Superior temporal gyrus (tissue), 1 donor: ENCODE results near the gene FNIP1.
"Not testable (repeated sequence)": the region's sequence is repeated elsewhere in the genome, so short reads cannot be mapped to it uniquely, and the experiment has no call there.

ENCODE experiments used
- DNase-seq: peaks from one replicate; pipeline ENCODE4 v3.0.0-alpha.2; 2016; ENCODE audit errors: extremely low spot score

Gene FNIP1

GRCh38 chr5:131786900-131787692 lies 9.7 kb downstream of the FNIP1 start:
- DNase-seq = no peak

- DNase-seq = peak; percentile 29
Measured at GRCh38 chr5:131786036-131786435, 10.8 kb downstream of the FNIP1 start.

- DNase-seq = no peak
Measured at GRCh38 chr5:131783874-131784273, 12.9 kb downstream of the FNIP1 start.

DNA sequence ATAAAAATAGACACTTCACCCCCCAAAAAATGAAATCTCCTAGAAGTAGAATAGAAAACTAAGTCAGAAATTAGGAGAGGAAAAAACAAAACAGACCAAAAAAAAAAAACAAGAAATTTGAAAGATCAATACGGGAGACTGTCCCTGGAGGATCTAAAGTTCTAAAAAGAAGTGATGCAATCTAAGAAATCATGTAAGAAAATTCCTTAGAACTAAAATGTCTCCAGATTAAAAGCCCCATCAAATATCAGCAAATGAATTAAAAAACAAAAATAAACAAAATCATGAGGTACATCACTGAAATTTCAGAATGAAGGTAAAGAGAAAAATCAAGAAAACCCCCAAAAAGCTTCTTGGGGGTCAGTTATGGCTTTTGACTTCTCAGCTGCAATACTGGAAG lies 13.5 kb downstream of the FNIP1 start:
- no peak for DNase-seq

DNA sequence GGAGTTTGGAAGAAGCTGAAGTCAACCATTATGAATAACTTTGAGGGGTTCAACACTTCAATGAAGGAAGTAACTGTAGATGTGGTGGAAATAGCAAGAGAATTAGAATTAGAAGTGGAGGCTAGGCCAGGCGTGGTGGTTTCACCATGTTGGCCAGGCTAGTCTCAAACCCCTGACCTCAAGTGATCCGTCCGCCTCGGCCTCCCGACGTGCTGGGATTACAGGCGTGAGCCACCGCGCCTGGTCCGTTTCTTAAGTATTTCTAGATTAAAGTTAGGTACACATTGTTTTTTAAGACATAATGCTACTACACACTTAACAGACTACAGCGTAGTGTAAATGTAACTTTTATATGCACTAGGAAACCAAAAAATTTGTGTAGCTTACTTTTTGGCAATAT lies 14.1 kb downstream of the FNIP1 start:
- no peak for DNase-seq

GRCh38 chr5:131778141-131778540 lies 18.7 kb downstream of the FNIP1 start:
- DNase-seq = not testable (repeated sequence)

DNA sequence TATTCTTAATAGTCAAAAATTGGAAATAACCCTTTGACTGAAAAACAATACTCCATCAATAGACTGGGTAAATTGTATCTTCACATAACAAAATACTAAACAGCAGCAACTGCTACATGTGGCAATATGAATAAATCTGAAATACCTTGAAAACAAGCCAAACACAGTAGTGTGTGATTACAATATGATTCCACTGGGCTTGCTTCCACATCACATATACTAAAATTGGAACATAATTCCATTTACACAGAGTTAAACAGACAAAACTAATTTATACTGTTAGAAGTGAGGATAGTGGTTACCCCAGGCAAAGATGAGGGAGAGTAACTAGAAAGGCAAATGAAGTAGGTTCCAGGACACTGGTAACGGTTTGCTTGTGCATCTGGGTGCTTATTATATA lies 20.4 kb downstream of the FNIP1 start:
- DNase-seq = no peak

DNA sequence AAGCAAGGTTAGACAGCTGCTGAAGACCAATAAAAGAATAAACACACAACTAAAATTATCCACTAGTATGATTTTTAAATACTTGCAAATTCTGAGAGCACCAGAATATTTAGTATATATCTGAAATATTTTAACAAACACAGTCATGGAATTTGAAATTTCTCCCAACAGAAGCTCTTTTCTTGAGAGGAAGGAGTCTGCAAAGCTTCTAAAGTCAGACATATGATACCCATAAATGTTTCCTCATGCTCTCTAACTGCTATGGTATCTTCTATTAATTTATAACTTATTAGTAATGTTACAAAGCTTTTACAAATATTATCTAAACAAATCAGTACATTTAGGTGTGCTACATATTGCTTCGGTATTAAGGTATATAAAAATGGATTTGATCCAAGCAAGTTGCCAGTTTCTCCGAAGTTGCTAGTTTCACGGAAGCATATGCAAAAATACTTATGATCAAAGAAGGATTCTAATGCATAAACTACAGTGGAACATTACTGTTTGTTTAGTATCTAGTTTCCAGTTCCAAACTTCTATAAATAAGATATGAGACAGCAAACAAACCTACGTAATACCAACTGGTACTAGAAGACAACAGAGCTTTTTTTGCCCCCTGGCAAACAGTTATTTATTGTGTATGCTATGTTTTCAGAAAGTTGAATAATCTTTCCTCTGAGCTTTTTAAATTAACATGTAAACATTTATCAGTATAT lies 22.0 kb downstream of the FNIP1 start:
- DNase-seq = peak; percentile 66

- peak; percentile 92 for DNase-seq
Measured at GRCh38 chr5:131773805-131774204, 23.0 kb downstream of the FNIP1 start.

DNA sequence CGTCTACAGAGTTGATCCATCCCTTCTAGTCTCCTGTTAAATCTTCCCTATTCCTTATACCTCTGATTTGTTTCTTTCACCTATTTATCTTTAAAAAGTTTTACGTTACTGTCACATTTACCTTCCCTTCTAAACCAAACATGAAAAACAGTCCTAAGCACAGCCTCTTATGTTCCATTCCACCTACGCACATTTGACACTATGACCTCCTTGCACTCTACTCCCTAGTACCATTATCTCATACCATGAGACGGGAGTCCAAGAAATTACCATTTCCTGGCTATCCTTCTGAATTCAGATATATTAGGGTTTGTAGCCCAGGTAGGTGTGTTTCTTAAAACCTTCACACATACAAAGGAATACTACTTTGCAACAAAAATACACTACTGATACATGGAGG lies 25.1 kb downstream of the FNIP1 start:
- no peak for DNase-seq

GRCh38 chr5:131769961-131770360 lies 26.9 kb downstream of the FNIP1 start:
- DNase-seq = peak; percentile 26

DNA sequence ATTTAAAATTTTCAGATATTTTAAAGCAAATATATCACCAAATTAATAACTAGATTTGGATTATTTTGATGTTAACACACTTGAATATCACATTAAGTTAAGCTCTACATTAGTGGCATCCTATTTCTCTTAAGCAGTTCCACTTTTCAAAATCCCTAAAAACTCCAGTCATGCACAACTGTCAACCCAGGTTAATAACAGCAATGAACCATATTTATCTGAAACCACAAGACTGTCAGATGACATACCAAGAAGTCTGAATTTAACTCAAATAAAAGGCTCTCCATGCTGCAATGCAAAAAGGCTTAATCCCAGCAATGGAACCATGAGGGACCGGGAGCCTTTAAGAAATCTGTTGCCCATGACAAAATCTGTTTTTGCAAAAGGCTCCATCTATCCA lies 27.5 kb downstream of the FNIP1 start:
- DNase-seq = no peak

DNA sequence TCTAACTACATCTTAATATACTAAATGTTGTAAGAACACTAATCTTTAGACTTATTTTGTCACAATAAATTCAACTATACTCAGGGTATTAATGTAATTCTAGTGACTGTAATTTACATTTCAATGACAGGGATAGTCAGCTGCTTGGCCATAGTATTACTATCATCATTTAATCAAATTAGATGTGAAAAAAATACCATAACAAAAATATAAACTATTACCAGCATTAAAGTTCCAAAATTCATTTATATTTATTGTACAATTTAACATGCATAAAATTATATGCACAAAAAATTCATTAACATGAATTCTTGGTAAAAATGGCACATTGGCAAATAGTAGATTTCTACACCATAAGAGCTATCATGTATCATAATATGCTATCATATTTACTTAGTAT lies 28.9 kb downstream of the FNIP1 start:
- DNase-seq = no peak

GRCh38 chr5:131766689-131767088 lies 30.1 kb downstream of the FNIP1 start:
- no peak for DNase-seq

DNA sequence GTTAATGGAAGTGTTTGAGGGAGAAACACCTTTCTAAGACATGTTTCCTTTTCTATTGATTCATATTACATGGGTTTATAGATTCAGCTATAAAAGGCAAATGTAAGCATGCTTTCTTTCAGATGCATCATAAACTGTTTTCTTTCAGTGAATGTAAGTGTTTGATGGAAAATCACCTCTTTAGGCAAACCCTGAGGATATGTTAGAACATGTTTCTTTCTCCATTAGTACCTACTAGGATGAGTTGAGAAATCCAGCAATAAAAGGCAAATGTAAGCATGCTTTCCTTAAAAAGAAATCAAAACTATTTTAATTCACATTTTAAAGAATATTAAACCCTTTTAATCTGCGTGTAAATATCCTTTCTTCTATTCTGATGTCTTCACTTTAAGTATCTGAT lies 31.6 kb downstream of the FNIP1 start:
- no peak for DNase-seq

DNA sequence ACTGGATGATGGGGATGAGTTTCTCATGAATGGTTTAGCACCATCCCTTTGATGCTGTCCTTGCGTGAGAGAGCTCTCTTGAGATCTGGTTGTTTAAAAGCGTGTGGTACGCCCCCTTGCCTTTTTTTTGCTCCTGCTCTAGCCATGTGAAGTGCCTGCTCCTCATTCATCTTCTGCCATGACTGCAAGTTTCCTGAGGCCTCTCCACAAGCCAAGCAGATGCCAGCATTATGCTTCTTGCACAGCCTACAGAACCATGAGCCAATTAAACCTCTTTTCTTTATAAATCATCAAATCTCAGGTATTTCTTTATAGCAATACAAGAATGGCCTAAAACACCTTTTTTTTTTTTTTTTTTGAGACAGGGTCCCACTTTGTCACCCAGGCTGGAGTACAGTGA lies 32.8 kb downstream of the FNIP1 start:
- no peak for DNase-seq

- DNase-seq = no peak
Measured at GRCh38 chr5:131760793-131761192, 36.0 kb downstream of the FNIP1 start.

GRCh38 chr5:131759704-131760103 lies 37.1 kb downstream of the FNIP1 start:
- DNase-seq = no peak

- no peak for DNase-seq
Measured at GRCh38 chr5:131758520-131758900, 38.3 kb downstream of the FNIP1 start.

DNA sequence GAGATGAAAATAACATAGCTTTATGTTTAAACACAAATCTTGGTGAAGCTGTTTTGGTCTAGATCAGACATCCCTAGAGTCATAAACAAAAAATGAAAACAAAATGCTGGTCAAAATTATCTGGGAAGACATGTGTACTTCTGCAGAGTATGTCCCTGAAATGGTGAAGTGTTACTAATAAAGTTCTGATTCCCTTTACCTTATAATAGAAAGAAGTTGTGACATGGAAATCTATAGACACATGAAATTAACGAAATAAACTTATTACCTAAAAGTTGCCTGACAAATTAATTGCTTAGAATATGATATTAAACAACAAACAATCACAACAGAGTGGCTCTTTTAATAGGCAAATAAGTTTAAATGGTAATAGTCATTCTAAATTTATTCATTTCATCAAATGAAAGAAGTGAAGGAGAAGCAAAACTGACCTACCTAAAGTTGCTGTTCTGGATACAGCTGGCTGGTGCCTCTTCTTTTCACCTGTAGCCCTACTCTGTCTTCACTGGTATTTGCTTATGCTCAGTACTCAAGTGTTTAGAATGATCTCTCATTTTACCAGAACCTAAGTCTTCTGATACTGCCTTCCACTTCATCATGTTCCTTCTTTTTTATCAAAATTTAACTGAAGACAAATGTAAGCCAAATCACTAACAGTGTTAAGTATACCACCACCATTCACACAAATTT lies 38.8 kb downstream of the FNIP1 start:
- DNase-seq = no peak

- no peak for DNase-seq
Measured at GRCh38 chr5:131756942-131757341, 39.9 kb downstream of the FNIP1 start.

DNA sequence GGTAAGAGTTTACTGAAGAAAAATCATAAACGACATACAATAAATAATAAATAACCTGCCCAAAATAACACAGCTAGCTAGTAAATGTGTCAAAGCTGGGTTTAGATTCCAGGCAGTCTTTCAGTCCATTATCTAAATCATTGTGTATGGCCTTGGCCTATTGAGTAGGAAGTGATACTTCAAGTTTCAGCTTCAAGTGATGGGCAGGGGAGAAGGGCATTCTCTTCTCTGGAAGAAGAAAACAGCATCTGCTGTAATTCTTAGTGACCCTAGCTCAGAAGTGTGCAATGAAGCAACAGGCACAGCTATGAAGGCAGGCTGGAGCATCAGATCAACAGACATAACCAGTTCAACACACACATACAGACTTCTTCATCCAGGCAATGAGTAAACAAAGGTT lies 42.5 kb downstream of the FNIP1 start:
- DNase-seq = no peak

DNA sequence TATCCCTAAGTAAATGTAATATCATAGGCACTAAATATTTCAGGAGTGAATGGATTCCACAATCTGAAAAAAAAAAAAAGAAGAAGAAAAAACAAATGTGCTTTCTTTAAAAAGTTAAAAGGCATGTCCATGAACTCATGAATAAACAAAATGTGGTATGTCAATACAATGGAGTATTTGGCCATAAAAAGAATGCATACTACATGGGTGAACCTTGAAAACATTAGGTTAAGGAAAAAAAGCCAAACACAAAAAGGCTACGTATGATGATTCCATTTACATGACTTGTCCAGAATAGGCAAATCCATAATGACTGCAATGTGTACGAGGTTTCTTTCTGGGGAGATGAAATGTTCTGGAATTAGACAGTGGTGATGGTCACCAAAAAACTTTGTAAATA lies 45.3 kb downstream of the FNIP1 start:
- DNase-seq = no peak
